ENCODE data around the gene CHST8. TPM values are rescaled to one million over a fixed set of nuclear protein-coding genes. Genes with fewer than 3 reads are reported as not detected.
"Not testable (repeated sequence)": the region's sequence is repeated elsewhere in the genome, so short reads cannot be mapped to it uniquely, and the experiment has no call there.

Gene CHST8
- polyA plus RNA-seq, 1 donor: 0.66 TPM

DNA sequence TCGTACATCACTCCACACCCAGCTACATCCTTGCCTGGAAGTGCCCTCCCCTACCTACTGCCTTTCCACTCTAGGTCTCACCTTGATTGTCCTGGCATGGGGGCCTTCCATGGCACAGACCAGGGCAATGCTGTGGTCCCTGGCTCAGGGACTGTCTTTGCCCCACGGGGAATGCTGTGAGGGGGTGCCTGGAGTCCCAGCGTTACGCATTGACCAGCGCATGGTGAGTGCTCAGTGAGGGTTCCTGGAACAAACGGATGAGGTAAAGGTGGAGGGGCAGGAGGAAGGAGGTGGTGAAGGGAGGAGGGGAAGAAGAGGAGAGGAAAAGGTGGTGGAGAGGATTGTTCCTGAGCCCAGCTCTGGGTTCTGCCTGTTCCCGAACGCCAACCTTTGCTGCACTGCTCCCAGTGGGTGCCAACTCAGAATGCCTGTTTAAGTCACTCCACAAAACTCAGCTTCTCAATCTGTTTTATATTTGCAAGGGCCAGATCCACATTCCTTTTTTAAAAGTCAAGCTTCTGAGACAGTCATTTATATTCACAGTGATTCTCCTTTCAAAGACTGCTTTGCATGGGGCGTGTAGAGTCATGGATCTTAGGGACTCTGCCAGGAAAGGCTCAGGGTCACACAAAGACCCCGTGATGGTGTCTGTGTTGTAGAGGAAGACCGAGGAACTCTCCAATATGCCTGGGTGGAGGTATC is 40.8 kb downstream of the CHST8 start:
- no peaks in the 10 kb centered on the region for H3K4me1 ChIP-seq (ENCODE audit: control insufficient read depth, insufficient read depth, low read length)
- H3K36me3 ChIP-seq (ENCODE audit: control insufficient read depth, insufficient read depth, low read length): no peaks in the 10 kb centered on the region
- WGBS (ENCODE audit: insufficient coverage, low lambda C conversion rate): 92% methylated on average over 2 of the region's 11 CpGs

DNA sequence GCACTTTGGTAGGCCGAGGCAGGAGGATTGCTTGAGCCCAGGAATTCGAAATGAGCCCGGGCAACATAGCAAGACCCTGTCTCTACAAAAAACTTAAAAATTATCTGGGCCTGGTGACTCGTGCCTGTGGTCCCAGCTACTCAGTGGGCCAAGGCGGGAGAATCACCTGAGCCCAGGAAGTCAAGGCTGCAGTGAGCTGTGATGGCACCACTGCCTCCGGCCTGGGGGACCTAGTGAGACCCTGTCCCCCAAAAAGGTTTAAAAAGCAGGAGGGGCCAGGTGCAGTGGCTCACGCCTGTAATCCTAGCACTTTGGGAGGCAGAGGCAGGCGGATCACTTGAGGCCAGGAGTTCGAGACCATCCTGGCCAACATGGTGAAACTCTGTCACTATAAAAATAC is 41.6 kb downstream of the CHST8 start:
- H3K27ac ChIP-seq (ENCODE audit: low read length); H3K4me3 ChIP-seq (ENCODE audit: low read length); H3K36me3 ChIP-seq (ENCODE audit: control insufficient read depth, insufficient read depth, low read length); H3K4me1 ChIP-seq (ENCODE audit: control insufficient read depth, insufficient read depth, low read length); H3K9me3 ChIP-seq (ENCODE audit: control insufficient read depth, low read depth, low read length); DNase-seq; H3K27me3 ChIP-seq (ENCODE audit: control insufficient read depth, insufficient read depth, low read length): not testable (repeated sequence)
- no CpG with 5 or more reads among the region's 9 CpGs for WGBS (ENCODE audit: insufficient coverage, low lambda C conversion rate)

More for the DNA sequence above, 40.8 kb downstream of the CHST8 start:
- H3K27me3 ChIP-seq (ENCODE audit: control insufficient read depth, insufficient read depth, low read length): no peaks in the 10 kb centered on the region
- H3K27ac ChIP-seq (ENCODE audit: low read length): no peak overlapping the region
- H3K9me3 ChIP-seq (ENCODE audit: control insufficient read depth, low read depth, low read length): no peaks in the 10 kb centered on the region
- no peak overlapping the region for H3K4me3 ChIP-seq (ENCODE audit: low read length)
- no peak for DNase-seq

DNA sequence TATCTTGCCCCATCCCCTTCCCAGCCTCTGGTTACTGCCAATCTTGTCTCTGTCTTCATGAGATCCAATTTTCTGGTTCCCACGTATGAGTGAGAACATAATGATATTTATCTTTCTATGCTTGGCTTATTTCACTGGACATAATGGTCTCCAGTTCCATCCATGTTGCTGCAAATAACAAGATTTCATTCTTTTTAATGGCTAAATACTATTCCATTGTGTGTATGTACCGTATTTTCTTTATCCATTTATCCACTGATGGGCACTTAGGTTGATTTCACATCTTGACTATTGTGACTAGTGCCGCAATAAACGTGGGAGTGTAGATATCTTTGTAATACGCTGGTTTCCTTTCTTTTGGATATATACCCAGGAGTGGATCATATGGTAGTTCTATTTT is 43.0 kb downstream of the CHST8 start:
- H3K9me3 ChIP-seq (ENCODE audit: control insufficient read depth, low read depth, low read length): no peaks in the 10 kb centered on the region
- H3K27me3 ChIP-seq (ENCODE audit: control insufficient read depth, insufficient read depth, low read length): no peaks in the 10 kb centered on the region
- DNase-seq: no peak
- no CpG with 5 or more reads among the region's 5 CpGs for WGBS (ENCODE audit: insufficient coverage, low lambda C conversion rate)
- H3K4me1 ChIP-seq (ENCODE audit: control insufficient read depth, insufficient read depth, low read length): no peaks in the 10 kb centered on the region
- H3K27ac ChIP-seq (ENCODE audit: low read length): no peak overlapping the region
- no peaks in the 10 kb centered on the region for H3K36me3 ChIP-seq (ENCODE audit: control insufficient read depth, insufficient read depth, low read length)
- no peak overlapping the region for H3K4me3 ChIP-seq (ENCODE audit: low read length)

DNA sequence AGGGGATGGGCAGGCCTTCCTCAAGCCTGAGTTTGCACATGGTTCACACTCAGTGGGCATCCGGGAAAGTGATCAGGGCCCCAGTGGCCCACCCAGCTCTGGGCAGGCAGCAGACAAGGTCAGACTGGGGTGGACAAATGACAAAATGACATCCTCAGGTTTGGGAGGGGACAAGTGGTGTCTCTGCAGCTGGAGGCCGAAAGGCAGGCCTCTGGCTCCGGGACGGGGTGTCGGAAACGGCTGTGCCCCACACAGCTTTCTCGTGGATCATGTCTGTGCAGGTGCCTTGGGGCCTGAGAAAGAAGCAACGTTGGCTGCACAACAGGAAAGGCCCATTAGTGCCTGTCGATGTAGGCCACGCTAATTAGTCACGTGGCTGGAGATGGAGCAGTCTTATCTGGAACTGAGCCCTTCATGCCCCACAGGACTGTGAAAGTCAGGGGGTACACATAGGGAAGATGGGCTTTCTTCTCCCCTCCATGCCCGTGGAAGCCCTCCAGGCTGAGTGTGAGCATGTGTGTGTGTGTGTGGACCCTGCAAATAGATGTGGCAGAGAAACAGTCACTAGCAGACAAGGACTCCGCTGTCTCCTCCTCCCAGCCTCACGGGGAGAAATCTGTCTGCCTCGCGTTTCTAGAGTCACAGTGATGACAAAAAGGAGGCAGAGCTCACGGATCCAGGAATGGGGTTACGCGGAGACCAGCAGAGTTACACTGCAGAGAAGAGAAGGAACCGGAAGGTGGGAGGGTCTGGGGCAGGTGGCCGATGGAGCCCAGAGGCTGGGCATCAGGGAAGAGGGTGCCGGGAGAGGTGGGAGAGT is 44.2 kb downstream of the CHST8 start:
- DNase-seq: no peak
- WGBS (ENCODE audit: insufficient coverage, low lambda C conversion rate): 80% methylated on average over 4 of the region's 22 CpGs
- no peaks in the 10 kb centered on the region for H3K27me3 ChIP-seq (ENCODE audit: control insufficient read depth, insufficient read depth, low read length)
- H3K27ac ChIP-seq (ENCODE audit: low read length): no peak overlapping the region
- H3K9me3 ChIP-seq (ENCODE audit: control insufficient read depth, low read depth, low read length): no peaks in the 10 kb centered on the region
- no peak overlapping the region for H3K4me3 ChIP-seq (ENCODE audit: low read length)
- no peaks in the 10 kb centered on the region for H3K4me1 ChIP-seq (ENCODE audit: control insufficient read depth, insufficient read depth, low read length)
- H3K36me3 ChIP-seq (ENCODE audit: control insufficient read depth, insufficient read depth, low read length): no peaks in the 10 kb centered on the region

DNA sequence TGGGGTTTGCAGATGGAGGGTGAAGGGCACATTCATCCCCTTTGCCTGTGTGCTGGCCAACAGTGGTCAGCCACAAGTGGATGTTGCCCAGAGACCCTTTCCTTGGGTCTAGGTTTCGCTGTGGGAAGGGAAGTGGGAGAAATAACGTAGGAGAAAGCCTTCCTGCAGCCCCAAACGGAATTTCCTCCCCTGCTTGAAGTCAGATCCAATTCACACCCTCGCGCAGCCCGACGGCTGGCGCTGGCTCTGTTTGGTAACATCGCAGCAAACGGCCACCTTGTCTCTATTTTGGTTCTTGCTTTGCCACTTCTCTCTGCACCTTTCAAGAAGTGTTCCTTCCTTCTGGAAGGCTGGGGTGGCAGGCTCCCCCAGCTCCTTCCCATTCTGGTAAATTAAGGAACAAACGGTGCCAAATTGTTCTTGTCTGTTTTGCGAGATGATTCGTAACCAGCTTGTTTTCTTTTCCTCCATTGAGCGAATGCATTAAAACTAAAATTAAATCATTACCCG is 45.4 kb downstream of the CHST8 start:
- Histone ChIP-seq H3K4me1 (ENCODE audit: control insufficient read depth, insufficient read depth, low read length) (no peaks in the 10 kb centered on the region), H3K9me3 (ENCODE audit: control insufficient read depth, low read depth, low read length) (no peaks in the 10 kb centered on the region), H3K36me3 (ENCODE audit: control insufficient read depth, insufficient read depth, low read length) (no peaks in the 10 kb centered on the region), H3K27ac (ENCODE audit: low read length) (no peak overlapping the region), H3K4me3 (ENCODE audit: low read length) (no peak overlapping the region), H3K27me3 (ENCODE audit: control insufficient read depth, insufficient read depth, low read length) (no peaks in the 10 kb centered on the region)
- WGBS (ENCODE audit: insufficient coverage, low lambda C conversion rate): 71% methylated on average over 5 of the region's 15 CpGs
- DNase-seq: no peak

DNA sequence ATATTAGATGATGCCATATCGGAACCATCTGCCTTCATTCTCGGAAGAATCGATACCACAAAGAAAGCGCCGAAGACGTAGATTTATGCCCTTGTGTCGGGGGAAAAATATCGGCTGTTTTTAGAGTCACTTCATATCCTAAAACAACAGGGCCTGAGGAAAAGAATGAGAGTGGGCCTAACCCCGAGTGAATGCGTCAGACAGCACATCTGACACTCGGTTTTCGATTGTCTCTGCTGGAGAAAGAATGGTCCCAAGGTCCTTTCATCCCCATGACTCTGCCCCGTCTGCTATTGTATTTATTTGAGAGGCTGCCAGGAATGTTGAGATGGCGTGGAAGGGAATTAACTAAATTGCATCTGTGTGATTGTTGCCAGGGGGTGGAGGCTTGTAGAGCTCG is 46.1 kb downstream of the CHST8 start:
- DNase-seq: no peak
- Histone ChIP-seq H3K4me3 (ENCODE audit: low read length) (no peak overlapping the region), H3K27me3 (ENCODE audit: control insufficient read depth, insufficient read depth, low read length) (no peaks in the 10 kb centered on the region), H3K27ac (ENCODE audit: low read length) (no peak overlapping the region), H3K9me3 (ENCODE audit: control insufficient read depth, low read depth, low read length) (no peaks in the 10 kb centered on the region), H3K36me3 (ENCODE audit: control insufficient read depth, insufficient read depth, low read length) (no peaks in the 10 kb centered on the region), H3K4me1 (ENCODE audit: control insufficient read depth, insufficient read depth, low read length) (no peaks in the 10 kb centered on the region)
- WGBS (ENCODE audit: insufficient coverage, low lambda C conversion rate): no CpG with 5 or more reads among the region's 15 CpGs

DNA sequence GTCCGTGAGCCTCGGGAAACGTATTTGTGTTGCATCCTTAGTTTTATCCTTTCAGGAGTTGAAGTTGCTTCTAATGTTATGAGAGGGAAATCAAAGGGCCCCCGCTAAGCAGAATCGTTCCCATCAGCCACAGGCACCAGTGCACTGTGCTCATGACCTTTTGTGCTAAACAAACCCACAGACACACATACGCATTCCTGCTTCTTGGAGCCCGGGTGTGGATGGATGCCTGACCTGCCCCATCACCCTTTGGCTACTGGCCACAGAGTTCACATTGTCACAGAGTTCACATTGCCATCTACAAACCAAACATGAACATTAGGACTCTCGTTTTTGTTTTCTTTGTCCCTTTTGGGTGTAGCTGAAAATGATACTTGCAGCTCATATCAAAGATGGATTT is 47.2 kb downstream of the CHST8 start:
- no peaks in the 10 kb centered on the region for H3K27me3 ChIP-seq (ENCODE audit: control insufficient read depth, insufficient read depth, low read length)
- DNase-seq: no peak
- H3K36me3 ChIP-seq (ENCODE audit: control insufficient read depth, insufficient read depth, low read length): no peaks in the 10 kb centered on the region
- no peak overlapping the region for H3K4me3 ChIP-seq (ENCODE audit: low read length)
- H3K4me1 ChIP-seq (ENCODE audit: control insufficient read depth, insufficient read depth, low read length): no peaks in the 10 kb centered on the region
- H3K9me3 ChIP-seq (ENCODE audit: control insufficient read depth, low read depth, low read length): no peaks in the 10 kb centered on the region
- WGBS (ENCODE audit: insufficient coverage, low lambda C conversion rate): 93% methylated on average over 3 of the region's 8 CpGs
- H3K27ac ChIP-seq (ENCODE audit: low read length): no peak overlapping the region

DNA sequence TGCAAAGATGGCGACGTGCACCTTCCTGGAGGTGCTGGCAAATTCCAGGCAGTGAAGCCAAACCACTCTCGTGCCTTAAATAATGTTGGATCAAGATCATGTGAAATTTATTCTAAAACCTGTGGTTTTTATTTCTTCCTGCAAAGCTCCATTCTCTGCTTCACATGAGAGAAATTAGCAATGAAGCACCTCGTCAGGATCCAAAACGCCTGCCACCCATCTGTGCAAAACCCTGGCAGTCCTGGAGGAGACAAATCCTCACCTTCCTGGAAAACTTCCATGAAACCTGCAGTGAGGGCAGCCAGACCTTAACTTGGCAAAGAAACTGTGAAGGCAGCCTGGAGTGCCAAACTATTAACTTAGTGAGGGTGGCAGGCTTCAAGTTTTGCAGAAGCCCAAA is 47.6 kb downstream of the CHST8 start:
- no peaks in the 10 kb centered on the region for H3K9me3 ChIP-seq (ENCODE audit: control insufficient read depth, low read depth, low read length)
- no peaks in the 10 kb centered on the region for H3K36me3 ChIP-seq (ENCODE audit: control insufficient read depth, insufficient read depth, low read length)
- no peak overlapping the region for H3K27ac ChIP-seq (ENCODE audit: low read length)
- DNase-seq: no peak
- H3K4me3 ChIP-seq (ENCODE audit: low read length): no peak overlapping the region
- H3K27me3 ChIP-seq (ENCODE audit: control insufficient read depth, insufficient read depth, low read length): no peaks in the 10 kb centered on the region
- WGBS (ENCODE audit: insufficient coverage, low lambda C conversion rate): no CpG with 5 or more reads among the region's 5 CpGs
- H3K4me1 ChIP-seq (ENCODE audit: control insufficient read depth, insufficient read depth, low read length): no peaks in the 10 kb centered on the region

DNA sequence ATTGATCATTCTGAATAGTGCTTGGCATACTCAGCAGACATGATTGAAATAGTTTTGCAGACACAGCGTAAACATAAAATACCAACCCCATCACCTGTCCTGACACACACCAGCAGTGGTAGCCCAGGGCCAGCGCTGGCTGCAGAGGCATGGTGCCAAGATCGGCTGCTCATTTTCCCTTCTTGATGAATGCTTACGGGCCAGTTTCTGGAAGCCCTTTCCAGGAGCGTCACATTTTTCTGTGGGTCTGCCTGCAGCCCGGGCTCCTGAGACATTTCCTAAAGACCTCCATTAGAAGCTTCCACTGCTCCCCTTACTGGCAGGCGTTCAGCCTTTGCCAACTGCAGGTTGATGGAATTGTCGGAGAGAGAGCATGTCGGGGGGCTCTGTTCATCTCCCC is 48.6 kb downstream of the CHST8 start:
- DNase-seq: no peak
- Histone ChIP-seq H3K4me1 (ENCODE audit: control insufficient read depth, insufficient read depth, low read length) (no peaks in the 10 kb centered on the region), H3K27ac (ENCODE audit: low read length) (no peak overlapping the region), H3K27me3 (ENCODE audit: control insufficient read depth, insufficient read depth, low read length) (no peaks in the 10 kb centered on the region), H3K36me3 (ENCODE audit: control insufficient read depth, insufficient read depth, low read length) (no peaks in the 10 kb centered on the region), H3K9me3 (ENCODE audit: control insufficient read depth, low read depth, low read length) (no peaks in the 10 kb centered on the region), H3K4me3 (ENCODE audit: low read length) (no peak overlapping the region)
- no CpG with 5 or more reads among the region's 9 CpGs for WGBS (ENCODE audit: insufficient coverage, low lambda C conversion rate)

DNA sequence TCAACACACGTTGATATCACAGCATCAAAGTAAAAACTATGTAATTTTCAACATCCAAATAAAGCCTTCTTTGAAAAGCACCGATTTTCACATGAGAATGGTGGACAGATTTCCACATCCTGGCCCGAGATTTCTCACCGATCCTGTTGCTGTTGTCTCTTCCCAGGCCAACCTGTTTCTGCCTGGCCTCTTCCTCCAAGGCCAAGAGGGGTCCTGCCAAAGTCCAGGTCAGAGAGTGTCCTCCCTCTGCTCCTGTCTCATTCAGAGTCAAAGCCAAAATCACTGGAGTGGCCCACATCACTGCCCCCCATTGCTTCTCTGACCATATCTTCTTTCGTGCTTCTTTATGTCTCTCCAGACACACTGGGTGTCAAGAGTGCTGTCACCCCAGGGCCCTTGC is 49.5 kb downstream of the CHST8 start:
- H3K4me1 ChIP-seq (ENCODE audit: control insufficient read depth, insufficient read depth, low read length): no peaks in the 10 kb centered on the region
- no peak overlapping the region for H3K4me3 ChIP-seq (ENCODE audit: low read length)
- WGBS (ENCODE audit: insufficient coverage, low lambda C conversion rate): no CpG with 5 or more reads among the region's 5 CpGs
- H3K9me3 ChIP-seq (ENCODE audit: control insufficient read depth, low read depth, low read length): no peaks in the 10 kb centered on the region
- H3K36me3 ChIP-seq (ENCODE audit: control insufficient read depth, insufficient read depth, low read length): no peaks in the 10 kb centered on the region
- H3K27me3 ChIP-seq (ENCODE audit: control insufficient read depth, insufficient read depth, low read length): no peaks in the 10 kb centered on the region
- H3K27ac ChIP-seq (ENCODE audit: low read length): no peak overlapping the region
- no peak for DNase-seq

All from large intestine (tissue), 3 donors.